Measurements from ENCODE around the gene RAB31.

DNA sequence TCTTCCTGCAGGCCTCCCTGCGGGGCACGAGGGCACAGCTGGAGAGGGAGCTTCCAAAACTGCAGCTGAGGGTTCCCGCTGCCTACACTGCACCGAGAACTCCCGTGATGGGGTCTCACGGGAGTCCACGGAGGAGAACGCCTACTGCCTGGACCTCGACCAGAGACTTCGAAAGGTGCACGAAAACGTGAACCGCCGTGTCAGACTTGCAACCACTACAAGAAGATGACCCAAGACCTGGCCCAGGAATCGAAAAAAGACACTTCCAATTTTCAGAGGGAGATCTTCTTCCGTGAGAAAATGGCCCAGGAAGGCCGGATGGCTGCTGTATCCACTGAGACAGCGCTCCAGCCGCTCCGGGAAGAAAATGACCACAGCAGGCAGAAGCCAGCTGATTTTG lies 124.8 kb downstream of the RAB31 start:
- TF ChIP-seq, protein P1, sequence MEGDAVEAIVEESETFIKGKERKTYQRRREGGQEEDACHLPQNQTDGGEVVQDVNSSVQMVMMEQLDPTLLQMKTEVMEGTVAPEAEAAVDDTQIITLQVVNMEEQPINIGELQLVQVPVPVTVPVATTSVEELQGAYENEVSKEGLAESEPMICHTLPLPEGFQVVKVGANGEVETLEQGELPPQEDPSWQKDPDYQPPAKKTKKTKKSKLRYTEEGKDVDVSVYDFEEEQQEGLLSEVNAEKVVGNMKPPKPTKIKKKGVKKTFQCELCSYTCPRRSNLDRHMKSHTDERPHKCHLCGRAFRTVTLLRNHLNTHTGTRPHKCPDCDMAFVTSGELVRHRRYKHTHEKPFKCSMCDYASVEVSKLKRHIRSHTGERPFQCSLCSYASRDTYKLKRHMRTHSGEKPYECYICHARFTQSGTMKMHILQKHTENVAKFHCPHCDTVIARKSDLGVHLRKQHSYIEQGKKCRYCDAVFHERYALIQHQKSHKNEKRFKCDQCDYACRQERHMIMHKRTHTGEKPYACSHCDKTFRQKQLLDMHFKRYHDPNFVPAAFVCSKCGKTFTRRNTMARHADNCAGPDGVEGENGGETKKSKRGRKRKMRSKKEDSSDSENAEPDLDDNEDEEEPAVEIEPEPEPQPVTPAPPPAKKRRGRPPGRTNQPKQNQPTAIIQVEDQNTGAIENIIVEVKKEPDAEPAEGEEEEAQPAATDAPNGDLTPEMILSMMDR (optimal IDR thresholded peaks at IDR 0.05 in 1 of 3, IDR thresholded peaks at IDR 0.05 in 1 of 3, conservative IDR thresholded peaks at IDR 0.05 in 1 of 3; ENCODE audit: extremely low read depth in 1 of 3, insufficient read depth in 2 of 3, low read length in 3 of 3): no peak
- no peak for TF ChIP-seq EZH2 (IDR thresholded peaks at IDR 0.05; ENCODE audit: low read length)

Data from keratinocyte (primary cell).